K562 (cell line): ENCODE measurements around the gene ZNF333. TPM values are rescaled to one million over a fixed set of nuclear protein-coding genes. Genes with fewer than 3 reads are reported as not detected.

Source experiments
- ATAC-seq: fragments of 200-7000 bp; cut with Tn5 transposase; 3 replicates; pipeline ENCODE4 v1.9.1; 2020; ENCODE audit warnings: moderate library complexity
- BruUV-seq: library from RNA; stranded (reverse); fragments of 400-500 nt; replicated peaks from 2 replicates; lab custom pipeline; 2021; lab: Mats Ljungman, UMichigan
- CTCF ChIA-PET: fragments of 300-600 bp; formaldehyde crosslinking; extraction: SDS; loops from one replicate; lab custom pipeline; 2021; ENCODE audit warnings: low intra/inter-chr PET ratio; lab: Yijun Ruan, JAX
- POLR2A ChIA-PET: fragments of 300-600, 350-650 bp; sonication (Branson Sonifier 250); formaldehyde crosslinking; extraction: SDS; loops from one replicate; lab custom pipeline; 2021; ENCODE audit warnings: antibody characterized with exemption, inconsistent platforms; lab: Yijun Ruan, JAX
- DNase-seq, 4 experiments: peaks; one replicate each; pipeline versions ENCODE4 v3.0.0 to v3.0.0-alpha.2; 2011 to 2018; ENCODE audit warnings: low spot score in 3 of 4, mixed read lengths in 3 of 4; ENCODE audit errors: extremely low read depth in 1 of 4
- FAIRE-seq: peaks from 2 replicates; lab custom pipeline; 2011; peaks lifted over from hg19 to GRCh38; lab: Jason Lieb, UNC
- H2AFZ ChIP-seq: 2 replicates; pipeline ENCODE4 v1.6.0; 2011; ENCODE audit warnings: low read depth, low read length, control low read depth, inconsistent platforms
- H3K27ac ChIP-seq: fragments of 200-600 bp; 3 replicates; pipeline ENCODE4 v1.8.0; 2011; ENCODE audit warnings: low read depth, mild to moderate bottlenecking, control low read depth, inconsistent platforms, low read length, moderate library complexity, mixed read lengths; ENCODE audit errors: extremely low read depth
- H3K27me3 ChIP-seq, 2 experiments: fragments of 300-600 bp in 1 of 2; 2 replicates in 1 of 2; 3 replicates in 1 of 2; pipeline versions ENCODE4 v1.6.0 to v1.8.0; 2011; ENCODE audit warnings: inconsistent platforms in 2 of 2, low read length in 2 of 2, mild to moderate bottlenecking in 1 of 2, mixed read lengths in 1 of 2, moderate library complexity in 1 of 2; ENCODE audit not compliant: control insufficient read depth in 2 of 2, insufficient read depth in 2 of 2
- H3K36me3 ChIP-seq: fragments of 300-600 bp; 3 replicates; pipeline ENCODE4 v1.8.0; 2011; ENCODE audit warnings: mild to moderate bottlenecking, low read length, inconsistent platforms; ENCODE audit not compliant: control insufficient read depth, insufficient read depth
- H3K4me1 ChIP-seq, 2 experiments: fragments of 200-600 bp in 1 of 2; replicated peaks in 1 of 2; 2 replicates in 1 of 2; 3 replicates in 1 of 2; pipeline versions ENCODE4 v1.5.1 to v1.8.0; 2011; ENCODE audit warnings: inconsistent platforms in 2 of 2, low read length in 2 of 2, mild to moderate bottlenecking in 1 of 2, mixed read lengths in 1 of 2, moderate library complexity in 1 of 2; ENCODE audit not compliant: control insufficient read depth in 2 of 2, insufficient read depth in 2 of 2
- H3K4me2 ChIP-seq: 2 replicates; pipeline ENCODE4 v1.6.1; 2011; ENCODE audit warnings: low read length, control low read depth, inconsistent platforms, mixed read lengths; ENCODE audit not compliant: insufficient read depth
- H3K4me3 ChIP-seq: fragments of 200-600 bp; sonication (generic), shearing (Covaris generic); 2 replicates; pipeline ENCODE4 v1.5.1; 2016; ENCODE audit warnings: control low read depth, inconsistent platforms
- H3K79me2 ChIP-seq: fragments of 200-600 bp; 3 replicates; pipeline ENCODE4 v1.8.0; 2011; ENCODE audit warnings: low read length, inconsistent platforms; ENCODE audit not compliant: control insufficient read depth, insufficient read depth
- H3K9ac ChIP-seq, 2 experiments: 2 replicates each; pipeline versions ENCODE4 v1.6.0 to v1.6.1; 2011; ENCODE audit warnings: low read depth in 2 of 2, low read length in 2 of 2, control low read depth in 1 of 2, inconsistent platforms in 1 of 2, mild to moderate bottlenecking in 1 of 2, mixed read lengths in 1 of 2; ENCODE audit not compliant: insufficient read depth in 1 of 2
- H3K9me1 ChIP-seq: one replicate; pipeline ENCODE4 v1.6.0; 2011; ENCODE audit warnings: inconsistent platforms, mild to moderate bottlenecking, low read length, moderate library complexity; ENCODE audit not compliant: control insufficient read depth, insufficient read depth
- H3K9me3 ChIP-seq: replicated peaks from 2 replicates; pipeline ENCODE4 v1.5.1; 2011; ENCODE audit warnings: low read depth, low read length, inconsistent platforms; ENCODE audit not compliant: control insufficient read depth, insufficient read depth
- H4K20me1 ChIP-seq: replicated peaks from 2 replicates; pipeline ENCODE4 v1.6.1; 2011; ENCODE audit warnings: low read length, inconsistent platforms, mixed read lengths; ENCODE audit not compliant: control insufficient read depth, insufficient read depth
- ARID1B ChIP-seq: fragments of 450-650 bp; IDR thresholded peaks from 2 replicates; pipeline ENCODE4 v1.6.1; 2016; ENCODE audit warnings: antibody characterized with exemption, mild to moderate bottlenecking, inconsistent platforms
- CBFA2T2 ChIP-seq: fragments of 450-650 bp; conservative IDR thresholded peaks from 2 replicates; pipeline ENCODE4 v1.6.1; 2017; ENCODE audit warnings: mild to moderate bottlenecking
- CBFA2T3 ChIP-seq: fragments of 450-650 bp; IDR thresholded peaks from 2 replicates; pipeline ENCODE4 v1.6.1; 2017
- CEBPB ChIP-seq: fragments of 450-650 bp; IDR thresholded peaks from 2 replicates; pipeline ENCODE4 v1.6.1; 2016; ENCODE audit warnings: missing genetic modification characterization, missing compliant biosample characterization
- CEBPG ChIP-seq, 3 experiments: fragments of 200-800 bp in 1 of 3; sonication (Bioruptor generic) in 1 of 3; sonication (generic) in 1 of 3; formaldehyde crosslinking in 1 of 3; IDR thresholded peaks in 2 of 3; conservative IDR thresholded peaks in 1 of 3; 2 replicates each; pipeline versions ENCODE4 v1.6.1 to v1.8.0; 2016 to 2022; ENCODE audit warnings: missing compliant biosample characterization in 2 of 3, missing genetic modification characterization in 2 of 3, mild to moderate bottlenecking in 1 of 3, missing genetic modification reagents in 1 of 3
- CREM ChIP-seq: IDR thresholded peaks from 2 replicates; pipeline ENCODE4 v1.6.1; 2014; ENCODE audit warnings: antibody characterized with exemption, low read depth
- DACH1 ChIP-seq: fragments of 450-650 bp; IDR thresholded peaks from 2 replicates; pipeline ENCODE4 v1.6.1; 2018; ENCODE audit not compliant: partially characterized antibody
- EP300 ChIP-seq: IDR thresholded peaks from 2 replicates; pipeline ENCODE4 v1.6.1; 2012; ENCODE audit warnings: low read length, improper control_type of control experiment
- FOSL1 ChIP-seq: fragments of 200-800 bp; sonication (Bioruptor generic); conservative IDR thresholded peaks from 2 replicates; pipeline ENCODE4 v1.6.1; 2016; ENCODE audit warnings: missing genetic modification characterization, missing compliant biosample characterization
- FOXJ2 ChIP-seq: fragments of 200-800 bp; sonication (Bioruptor generic); IDR thresholded peaks from 2 replicates; pipeline ENCODE4 v1.6.1; 2016; ENCODE audit warnings: missing genetic modification characterization, missing compliant biosample characterization
- JUND ChIP-seq, 2 experiments: IDR thresholded peaks; 2 replicates in 1 of 2; 3 replicates in 1 of 2; pipeline ENCODE4 v1.6.1; 2011; ENCODE audit warnings: borderline replicate concordance in 2 of 2, low read depth in 2 of 2, low read length in 2 of 2, improper control_type of control experiment in 1 of 2, missing biosample characterization in 1 of 2, missing genetic modification characterization in 1 of 2, missing genetic modification reagents in 1 of 2
- NELFE ChIP-seq: IDR thresholded peaks from 2 replicates; pipeline ENCODE4 v1.6.1; 2011; ENCODE audit warnings: mild to moderate bottlenecking; ENCODE audit not compliant: insufficient read depth, insufficient read length
- SOX6 ChIP-seq: fragments of 450-650 bp; IDR thresholded peaks from 2 replicates; pipeline ENCODE4 v1.6.1; 2014; ENCODE audit warnings: mild to moderate bottlenecking
- TAL1 ChIP-seq: fragments of 450-650 bp; IDR thresholded peaks from 2 replicates; pipeline ENCODE4 v1.6.1; 2016; ENCODE audit warnings: mild to moderate bottlenecking
- TCF3 ChIP-seq: sonication (generic); formaldehyde crosslinking; IDR thresholded peaks from 2 replicates; pipeline ENCODE4 v1.4.0; 2020; ENCODE audit warnings: mild to moderate bottlenecking, missing genetic modification reagents
- ZNF224 ChIP-seq: sonication (generic); formaldehyde crosslinking; IDR thresholded peaks from 2 replicates; pipeline ENCODE4 v1.8.0; 2022; ENCODE audit warnings: mild to moderate bottlenecking, missing genetic modification reagents
- WGBS: fragments of 100-300 bp; shearing (Covaris generic); methylation state at CpG from one replicate; pipeline ENCODE4 v1.1.6; 2016; ENCODE audit warnings: low coverage, mixed read lengths; ENCODE audit not compliant: insufficient coverage; ENCODE audit errors: missing lambda C conversion rate; 5-methylcytosine and 5-hydroxymethylcytosine counted together
- in situ Hi-C: fragments of 300-500 bp; cut with MboI; formaldehyde crosslinking; loops from 4 replicates; pipeline ENCODE4 v1.15.0; 2018; ENCODE audit warnings: inconsistent platforms, mixed read lengths
- intact Hi-C: fragments of 100-400 bp; cut with micrococcal nuclease; formaldehyde crosslinking; loops from 2 replicates; pipeline ENCODE4 v1.14.2; 2022
- polyA plus RNA-seq, 8 experiments: library from polyadenylated mRNA; depleted of rRNA in 4 of 8; stranded (reverse) in 5 of 8; unstranded in 3 of 8; fragments of >200 nt; fragmentation: Nextera tagmentation in 2 of 8; fragmentation: Illumina TruSeq in 1 of 8; extraction: Ambion mirVana in 2 of 8; extraction: Trizol in 1 of 8; gene quantifications; 2 replicates each; pipeline versions ENCODE4 v1.2.1 to v1.2.3, GENCODE V29; 2011 to 2014; ENCODE audit warnings: inconsistent platforms in 1 of 8, missing spikeins in 1 of 8
- total RNA-seq, 7 experiments: library from RNA; depleted of rRNA in 6 of 7; stranded (reverse); fragments of >200 nt in 6 of 7; fragmentation: Illumina TruSeq in 2 of 7; extraction: Trizol in 2 of 7; gene quantifications; 2 replicates each; pipeline versions ENCODE4 v1.2.1 to v1.2.3, GENCODE V29; 2011 to 2021; ENCODE audit warnings: low replicate concordance in 1 of 7
- TF ChIP-seq, protein P1 (sequence below), 2 experiments: fragments of 450-650 bp in 1 of 2; sonication (generic) in 1 of 2; formaldehyde crosslinking in 1 of 2; IDR thresholded peaks in 1 of 2; conservative IDR thresholded peaks in 1 of 2; 2 replicates each; pipeline versions ENCODE4 v1.6.1 to v1.8.1; 2016 to 2023; ENCODE audit warnings: mild to moderate bottlenecking in 2 of 2, moderate library complexity in 2 of 2, inconsistent platforms in 1 of 2, missing genetic modification reagents in 1 of 2
- TF ChIP-seq, protein P2 (sequence below): sonication (generic); formaldehyde crosslinking; IDR thresholded peaks from 2 replicates; pipeline ENCODE4 v1.8.1; 2022; ENCODE audit warnings: missing genetic modification reagents

Gene ZNF333
- total and polyA plus RNA-seq, 9 of the 15 experiments (the other 6 are each of a cell fraction or from before 2014, with no cell fraction given): 2.8 to 10.3 (median 6.3) TPM

GRCh38 chr19:14673088-14673487 is 16.8 kb upstream of the ZNF333 start:
- Histone ChIP-seq H3K27me3 (peaks cover 14 to 26% of the 10 kb centered on the region in 2 experiments; a peak in 4 of 5 replicates), H3K9me1 (no peaks in the 10 kb centered on the region), H3K4me1 (peaks cover 0 to 3% of the 10 kb centered on the region in 2 experiments; a peak in 1 of 5 replicates), H4K20me1 (no peaks in the 10 kb centered on the region), H3K9ac (no peak overlapping the region), H2AFZ (no peak overlapping the region), H3K27ac (no peak overlapping the region), H3K79me2 (no peaks in the 10 kb centered on the region), H3K36me3 (no peaks in the 10 kb centered on the region), H3K4me3 (no peak overlapping the region), H3K4me2 (no peak overlapping the region), H3K9me3 (no peaks in the 10 kb centered on the region)
- ATAC-seq: peak; percentile 49; the same call in 1 of the 3 replicates
- POLR2A ChIA-PET: interaction anchor here (2.6 kb wide), 1 partner anchor 12 kb away, joined by 9 read pairs; no protein-coding TSS in a partner anchor
- CTCF ChIA-PET: no interaction called here
- FAIRE-seq: no peak
- in situ Hi-C loops (no loop called here), intact Hi-C loops (no loop called here)
- DNase-seq: no peak
- 0% methylated on average over 1 of the region's 1 CpG for WGBS
- BruUV-seq: no TSS peak
- TF ChIP-seq JUND (IDR thresholded peaks at IDR 0.05; ENCODE audit: borderline replicate concordance, low read depth, low read length): peak; percentile 35; the same call in 1 of the 2 replicates
- TF ChIP-seq JUND (tag; IDR thresholded peaks at IDR 0.05; ENCODE audit: borderline replicate concordance, low read depth, low read length): 0 out of 3 replicates have a peak, but pooled peaks have one; percentile 12
- no peak for TF ChIP-seq FOXJ2
- TF ChIP-seq, protein P1, sequence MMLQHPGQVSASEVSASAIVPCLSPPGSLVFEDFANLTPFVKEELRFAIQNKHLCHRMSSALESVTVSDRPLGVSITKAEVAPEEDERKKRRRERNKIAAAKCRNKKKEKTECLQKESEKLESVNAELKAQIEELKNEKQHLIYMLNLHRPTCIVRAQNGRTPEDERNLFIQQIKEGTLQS (IDR thresholded peaks at IDR 0.05): peak; percentile 75; the same call in 1 of the 2 replicates
- TF ChIP-seq, protein P1 (CRISPR knock-in tag; conservative IDR thresholded peaks at IDR 0.05): no peak
- peak; percentile 86 for TF ChIP-seq DACH1
- no peak for TF ChIP-seq CBFA2T2
- no peak for TF ChIP-seq NELFE
- TF ChIP-seq, protein P2, sequence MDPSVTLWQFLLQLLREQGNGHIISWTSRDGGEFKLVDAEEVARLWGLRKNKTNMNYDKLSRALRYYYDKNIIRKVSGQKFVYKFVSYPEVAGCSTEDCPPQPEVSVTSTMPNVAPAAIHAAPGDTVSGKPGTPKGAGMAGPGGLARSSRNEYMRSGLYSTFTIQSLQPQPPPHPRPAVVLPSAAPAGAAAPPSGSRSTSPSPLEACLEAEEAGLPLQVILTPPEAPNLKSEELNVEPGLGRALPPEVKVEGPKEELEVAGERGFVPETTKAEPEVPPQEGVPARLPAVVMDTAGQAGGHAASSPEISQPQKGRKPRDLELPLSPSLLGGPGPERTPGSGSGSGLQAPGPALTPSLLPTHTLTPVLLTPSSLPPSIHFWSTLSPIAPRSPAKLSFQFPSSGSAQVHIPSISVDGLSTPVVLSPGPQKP (CRISPR knock-in tag): no peak
- 0 out of 2 replicates have a peak, but pooled peaks have one; percentile 13 for TF ChIP-seq FOSL1 (tag)
- TF ChIP-seq TAL1: peak; percentile 58
- TF ChIP-seq ARID1B: peak; percentile 67
- TF ChIP-seq EP300: peak; percentile 36; the same call in 1 of the 2 replicates
- peak; percentile 57 for TF ChIP-seq CEBPG (CRISPR knock-in tag; IDR thresholded peaks at IDR 0.05)
- TF ChIP-seq CEBPG (tag; conservative IDR thresholded peaks at IDR 0.05 in 1 of 2, IDR thresholded peaks at IDR 0.05 in 1 of 2): peak; percentile 48 to 84
- peak; percentile 87 for TF ChIP-seq SOX6
- TF ChIP-seq CEBPB (tag): peak; percentile 85
- TF ChIP-seq TCF3: peak; percentile 39
- peak; percentile 25; the same call in 1 of the 2 replicates for TF ChIP-seq CBFA2T3
- TF ChIP-seq CREM: no peak
- TF ChIP-seq ZNF224 (CRISPR knock-in tag): no peak
